ENCODE data around the gene IL31RA.

Gene IL31RA

GRCh38 chr5:55929020-55929799 is 78.1 kb downstream of the IL31RA start:
- no peaks in the 10 kb centered on the region for H3K9me3 ChIP-seq (ENCODE audit: insufficient read depth, low read length, severe bottlenecking)
- no peak overlapping the region for H3K4me2 ChIP-seq (ENCODE audit: insufficient read depth, low read length)
- H4K20me1 ChIP-seq (ENCODE audit: insufficient read depth, low read length), result no peaks in the 10 kb centered on the region
- H3K27me3 ChIP-seq (ENCODE audit: insufficient read depth, low read length, poor library complexity), result no peaks in the 10 kb centered on the region
- ATAC-seq (ENCODE audit: insufficient read depth, low read depth), result no peak
- no peak for DNase-seq
- H3K79me2 ChIP-seq (ENCODE audit: insufficient read depth, low read length), result no peaks in the 10 kb centered on the region
- H3K4me1 ChIP-seq (ENCODE audit: insufficient read depth, low read length), result no peaks in the 10 kb centered on the region
- no peak overlapping the region for H3K4me3 ChIP-seq (ENCODE audit: low read depth in 1 of 2, low read length in 2 of 2)
- TF ChIP-seq, protein P1, sequence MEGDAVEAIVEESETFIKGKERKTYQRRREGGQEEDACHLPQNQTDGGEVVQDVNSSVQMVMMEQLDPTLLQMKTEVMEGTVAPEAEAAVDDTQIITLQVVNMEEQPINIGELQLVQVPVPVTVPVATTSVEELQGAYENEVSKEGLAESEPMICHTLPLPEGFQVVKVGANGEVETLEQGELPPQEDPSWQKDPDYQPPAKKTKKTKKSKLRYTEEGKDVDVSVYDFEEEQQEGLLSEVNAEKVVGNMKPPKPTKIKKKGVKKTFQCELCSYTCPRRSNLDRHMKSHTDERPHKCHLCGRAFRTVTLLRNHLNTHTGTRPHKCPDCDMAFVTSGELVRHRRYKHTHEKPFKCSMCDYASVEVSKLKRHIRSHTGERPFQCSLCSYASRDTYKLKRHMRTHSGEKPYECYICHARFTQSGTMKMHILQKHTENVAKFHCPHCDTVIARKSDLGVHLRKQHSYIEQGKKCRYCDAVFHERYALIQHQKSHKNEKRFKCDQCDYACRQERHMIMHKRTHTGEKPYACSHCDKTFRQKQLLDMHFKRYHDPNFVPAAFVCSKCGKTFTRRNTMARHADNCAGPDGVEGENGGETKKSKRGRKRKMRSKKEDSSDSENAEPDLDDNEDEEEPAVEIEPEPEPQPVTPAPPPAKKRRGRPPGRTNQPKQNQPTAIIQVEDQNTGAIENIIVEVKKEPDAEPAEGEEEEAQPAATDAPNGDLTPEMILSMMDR (IDR thresholded peaks at IDR 0.05; ENCODE audit: borderline replicate concordance, extremely low read depth, low read length, poor library complexity, severe bottlenecking), result no peak
- no peak for TF ChIP-seq EZH2 (IDR thresholded peaks at IDR 0.05; ENCODE audit: borderline replicate concordance, low read depth, low read length, severe bottlenecking)
- no peak overlapping the region for H3K27ac ChIP-seq (ENCODE audit: low read length)
- no peaks in the 10 kb centered on the region for H3K36me3 ChIP-seq (ENCODE audit: insufficient read depth, low read length)
- no peak overlapping the region for H2AFZ ChIP-seq (ENCODE audit: low read depth, low read length)
- no peak overlapping the region for H3K9ac ChIP-seq (ENCODE audit: low read depth, low read length)

GRCh38 chr5:55932700-55933099 is 81.5 kb downstream of the IL31RA start:
- no peak overlapping the region for H3K27ac ChIP-seq (ENCODE audit: low read length)

DNA sequence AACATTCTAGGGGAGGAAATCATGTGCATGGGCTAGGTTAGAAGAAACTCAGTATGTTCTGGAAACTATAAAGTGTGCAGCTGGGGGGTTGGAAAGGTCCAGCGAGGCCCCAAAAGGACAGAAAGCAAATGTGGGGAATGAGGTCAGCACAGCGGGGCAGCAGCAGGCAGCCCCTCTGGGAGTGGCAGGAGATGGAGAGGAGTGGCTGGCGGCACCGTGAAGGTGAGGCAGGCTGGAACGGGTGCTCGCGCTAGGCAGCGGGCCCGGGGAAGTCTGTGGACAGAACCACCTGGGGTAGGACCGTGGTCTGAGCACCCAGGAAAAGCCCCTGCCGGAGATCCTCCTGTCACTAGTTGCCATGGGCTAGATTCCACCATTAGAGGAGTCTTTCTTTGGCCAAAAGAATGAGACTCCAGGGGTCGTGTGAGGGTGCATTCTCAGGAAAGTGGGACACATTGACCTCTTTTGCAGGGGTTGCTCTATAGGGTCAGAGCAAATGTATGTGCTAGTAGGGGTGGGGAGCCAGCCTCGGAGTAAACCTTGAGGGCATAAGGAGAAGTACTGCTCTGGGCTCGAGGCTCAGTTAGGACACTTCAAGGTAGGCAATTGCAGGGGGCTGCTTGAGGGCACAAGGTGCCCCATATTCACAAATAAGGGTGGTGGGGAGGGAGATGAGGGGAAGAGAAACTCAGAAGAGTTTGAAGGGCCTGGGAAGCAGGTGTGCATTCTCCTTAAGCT is 82.4 kb downstream of the IL31RA start:
- H3K9me3 ChIP-seq (ENCODE audit: insufficient read depth, low read length, severe bottlenecking), result no peaks in the 10 kb centered on the region
- H4K20me1 ChIP-seq (ENCODE audit: insufficient read depth, low read length), result no peaks in the 10 kb centered on the region
- no peaks in the 10 kb centered on the region for H3K79me2 ChIP-seq (ENCODE audit: insufficient read depth, low read length)
- no peak overlapping the region for H3K27ac ChIP-seq (ENCODE audit: low read length)
- DNase-seq, result no peak
- no peaks in the 10 kb centered on the region for H3K4me1 ChIP-seq (ENCODE audit: insufficient read depth, low read length)
- H3K36me3 ChIP-seq (ENCODE audit: insufficient read depth, low read length), result no peaks in the 10 kb centered on the region
- no peak overlapping the region for H3K4me3 ChIP-seq (ENCODE audit: low read depth in 1 of 2, low read length in 2 of 2)
- no peak overlapping the region for H3K9ac ChIP-seq (ENCODE audit: low read depth, low read length)
- ATAC-seq (ENCODE audit: insufficient read depth, low read depth), result no peak
- no peaks in the 10 kb centered on the region for H3K27me3 ChIP-seq (ENCODE audit: insufficient read depth, low read length, poor library complexity)
- H2AFZ ChIP-seq (ENCODE audit: low read depth, low read length), result no peak overlapping the region
- no peak for TF ChIP-seq EZH2 (IDR thresholded peaks at IDR 0.05; ENCODE audit: borderline replicate concordance, low read depth, low read length, severe bottlenecking)
- TF ChIP-seq, protein P1 (IDR thresholded peaks at IDR 0.05; ENCODE audit: borderline replicate concordance, extremely low read depth, low read length, poor library complexity, severe bottlenecking), result no peak
- no peak overlapping the region for H3K4me2 ChIP-seq (ENCODE audit: insufficient read depth, low read length)

More at GRCh38 chr5:55932700-55933099, 81.5 kb downstream of the IL31RA start:
- H2AFZ ChIP-seq (ENCODE audit: low read depth, low read length), result no peak overlapping the region
- H3K4me3 ChIP-seq (ENCODE audit: low read depth in 1 of 2, low read length in 2 of 2), result no peak overlapping the region
- TF ChIP-seq, protein P1 (IDR thresholded peaks at IDR 0.05; ENCODE audit: borderline replicate concordance, extremely low read depth, low read length, poor library complexity, severe bottlenecking), result no peak
- no peak for TF ChIP-seq EZH2 (IDR thresholded peaks at IDR 0.05; ENCODE audit: borderline replicate concordance, low read depth, low read length, severe bottlenecking)
- DNase-seq (no peak), ATAC-seq (ENCODE audit: insufficient read depth, low read depth) (no peak)
- no peak overlapping the region for H3K4me2 ChIP-seq (ENCODE audit: insufficient read depth, low read length)
- no peaks in the 10 kb centered on the region for H3K79me2 ChIP-seq (ENCODE audit: insufficient read depth, low read length)
- H3K4me1 ChIP-seq (ENCODE audit: insufficient read depth, low read length), result no peaks in the 10 kb centered on the region
- H3K27me3 ChIP-seq (ENCODE audit: insufficient read depth, low read length, poor library complexity), result no peaks in the 10 kb centered on the region
- no peak overlapping the region for H3K9ac ChIP-seq (ENCODE audit: low read depth, low read length)
- no peaks in the 10 kb centered on the region for H3K36me3 ChIP-seq (ENCODE audit: insufficient read depth, low read length)
- no peaks in the 10 kb centered on the region for H3K9me3 ChIP-seq (ENCODE audit: insufficient read depth, low read length, severe bottlenecking)
- no peaks in the 10 kb centered on the region for H4K20me1 ChIP-seq (ENCODE audit: insufficient read depth, low read length)

Measured in DND-41 (cell line).